GM12878 (cell line): ENCODE measurements around the gene BCL11A. TPM values are rescaled to one million over a fixed set of nuclear protein-coding genes. Genes with fewer than 3 reads are reported as not detected.

Experiments
- ATAC-seq: fragments of 200-7000 bp; cut with Tn5 transposase; 3 replicates; pipeline ENCODE4 v1.9.1; 2020; ENCODE audit warnings: mild to moderate bottlenecking, moderate library complexity
- BruUV-seq: library from RNA; stranded (reverse); fragments of 400-500 nt; replicated peaks from 2 replicates; lab custom pipeline; 2021; lab: Mats Ljungman, UMichigan
- CTCF ChIA-PET: fragments of 300-600 bp; sonication (Branson Sonifier 250); formaldehyde crosslinking; extraction: SDS; loops from one replicate; lab custom pipeline; 2021; ENCODE audit warnings: inconsistent platforms; lab: Yijun Ruan, JAX
- POLR2A ChIA-PET: fragments of 350-600 bp; formaldehyde crosslinking; extraction: SDS; loops from one replicate; lab custom pipeline; 2021; ENCODE audit warnings: inconsistent platforms; lab: Charles Lee
- RAD21 ChIA-PET: fragments of 300-600 bp; sonication (Branson Sonifier 250); formaldehyde crosslinking; loops from one replicate; lab custom pipeline; 2023; ENCODE audit warnings: antibody characterized with exemption; ENCODE audit not compliant: unreplicated experiment; lab: Charles Lee
- SMC1A ChIA-PET: fragments of 300-600 bp; sonication (Branson Sonifier 250); formaldehyde crosslinking; loops from one replicate; lab custom pipeline; 2023; ENCODE audit not compliant: unreplicated experiment, uncharacterized antibody; lab: Charles Lee
- DNase-seq: peaks from one replicate; pipeline ENCODE4 v3.0.0-alpha.2; 2011; ENCODE audit warnings: low read depth, low spot score
- FAIRE-seq: peaks from 3 replicates; lab custom pipeline; 2011; peaks lifted over from hg19 to GRCh38; lab: Jason Lieb, UNC
- H2AFZ ChIP-seq: 2 replicates; pipeline ENCODE4 v1.6.0; 2011; ENCODE audit warnings: low read depth, low read length, control low read depth; ENCODE audit not compliant: control insufficient read depth
- H3K27ac ChIP-seq: 2 replicates; pipeline ENCODE4 v1.5.1; 2011; ENCODE audit warnings: control low read depth; ENCODE audit not compliant: control insufficient read depth, insufficient read depth
- H3K27me3 ChIP-seq, 2 experiments: replicated peaks in 1 of 2; 2 replicates each; pipeline versions ENCODE4 v1.6.0 to v1.6.1; 2011; ENCODE audit warnings: low read length in 1 of 2; ENCODE audit not compliant: control insufficient read depth in 2 of 2, insufficient read depth in 2 of 2
- H3K36me3 ChIP-seq, 2 experiments: 2 replicates each; pipeline ENCODE4 v1.5.1; 2011; ENCODE audit warnings: low read length in 1 of 2; ENCODE audit not compliant: control insufficient read depth in 2 of 2, insufficient read depth in 2 of 2
- H3K4me1 ChIP-seq: 2 replicates; pipeline ENCODE4 v1.6.1; 2011; ENCODE audit warnings: mild to moderate bottlenecking, low read length, moderate library complexity, mixed read lengths; ENCODE audit not compliant: control insufficient read depth, insufficient read depth
- H3K4me2 ChIP-seq: 2 replicates; pipeline ENCODE4 v1.6.0; 2011; ENCODE audit warnings: control low read depth; ENCODE audit not compliant: control insufficient read depth, insufficient read depth
- H3K4me3 ChIP-seq: fragments of 200-600 bp; sonication (generic); 2 replicates; pipeline ENCODE4 v1.5.1; 2016
- H3K79me2 ChIP-seq: 2 replicates; pipeline ENCODE4 v1.6.0; 2011; ENCODE audit warnings: low read length; ENCODE audit not compliant: control insufficient read depth, insufficient read depth
- H3K9ac ChIP-seq: 2 replicates; pipeline ENCODE4 v1.8.0; 2011; ENCODE audit warnings: low read length, control low read depth, mixed read lengths; ENCODE audit not compliant: control insufficient read depth, insufficient read depth
- H3K9me3 ChIP-seq: replicated peaks from 3 replicates; pipeline ENCODE4 v1.5.1; 2011; ENCODE audit warnings: mild to moderate bottlenecking, low read length; ENCODE audit not compliant: control insufficient read depth, insufficient read depth
- H4K20me1 ChIP-seq: 2 replicates; pipeline ENCODE4 v1.6.0; 2011; ENCODE audit not compliant: control insufficient read depth, insufficient read depth
- ELK1 ChIP-seq: IDR thresholded peaks from 2 replicates; pipeline ENCODE4 v1.6.1; 2012; ENCODE audit warnings: low read depth, low read length, improper control_type of control experiment
- GABPA ChIP-seq: IDR thresholded peaks from 2 replicates; pipeline ENCODE4 v1.6.1; 2014; ENCODE audit warnings: antibody characterized with exemption, low read depth, mild to moderate bottlenecking, inconsistent platforms
- NR2C1 ChIP-seq: fragments of 450-650 bp; IDR thresholded peaks from 2 replicates; pipeline ENCODE4 v1.6.1; 2017; ENCODE audit warnings: antibody characterized with exemption, mild to moderate bottlenecking, moderate library complexity
- SREBF1 ChIP-seq: IDR thresholded peaks from 2 replicates; pipeline ENCODE4 v1.6.1; 2012; ENCODE audit warnings: mild to moderate bottlenecking, low read length
- TCF7 ChIP-seq: IDR thresholded peaks from 2 replicates; pipeline ENCODE4 v1.6.1; 2014; ENCODE audit warnings: antibody characterized with exemption, borderline replicate concordance
- ZNF24 ChIP-seq: fragments of 450-650 bp; IDR thresholded peaks from 2 replicates; pipeline ENCODE4 v1.6.1; 2017; ENCODE audit warnings: antibody characterized with exemption, mild to moderate bottlenecking
- WGBS: methylation state at CpG from one replicate; pipeline ENCODE4 v1.1.6; 2016; ENCODE audit warnings: low lambda C conversion rate; ENCODE audit not compliant: insufficient replicate concordance, insufficient coverage; ENCODE audit errors: missing lambda C conversion rate; 5-methylcytosine and 5-hydroxymethylcytosine counted together
- in situ Hi-C: fragments of 300-500 bp; cut with MboI; formaldehyde crosslinking; loops from 9 replicates; pipeline ENCODE4 v1.14.3; 2018; ENCODE audit warnings: mixed read lengths
- intact Hi-C: fragments of 100-400 bp; cut with micrococcal nuclease; formaldehyde crosslinking; loops from one replicate; pipeline ENCODE4 v1.14.2; 2022; ENCODE audit not compliant: unreplicated experiment
- polyA plus RNA-seq, 11 experiments: library from polyadenylated mRNA; depleted of rRNA in 4 of 11; unstranded in 6 of 11; stranded (reverse) in 5 of 11; fragments of >200 nt; fragmentation: Nextera tagmentation in 4 of 11; fragmentation: Illumina TruSeq in 1 of 11; extraction: Ambion mirVana in 4 of 11; extraction: Trizol in 1 of 11; gene quantifications; 1 replicate in 1 of 11; 2 replicates in 10 of 11; pipeline versions ENCODE4 v1.2.1 to v1.2.3, GENCODE V29; 2011 to 2016; ENCODE audit warnings: inconsistent platforms in 2 of 11, missing spikeins in 2 of 11, low read depth in 1 of 11
- total RNA-seq, 4 experiments: library from RNA; depleted of rRNA in 3 of 4; stranded (reverse); fragments of >200 nt in 3 of 4; fragmentation: Illumina TruSeq in 1 of 4; extraction: Trizol in 1 of 4; gene quantifications; 2 replicates each; pipeline versions ENCODE4 v1.2.1 to v1.2.3, GENCODE V29; 2013 to 2021
- TF ChIP-seq, protein P1 (sequence below): IDR thresholded peaks from 2 replicates; pipeline ENCODE4 v1.6.1; 2011; ENCODE audit warnings: low read depth, low read length, improper control_type of control experiment, borderline replicate concordance

BCL11A gene
- total and polyA plus RNA-seq, 10 of the 15 experiments (the other 5 are each of a cell fraction or from before 2014, with no cell fraction given), result 7.5 to 26.6 (median 11.1) TPM; not detected in 1

DNA sequence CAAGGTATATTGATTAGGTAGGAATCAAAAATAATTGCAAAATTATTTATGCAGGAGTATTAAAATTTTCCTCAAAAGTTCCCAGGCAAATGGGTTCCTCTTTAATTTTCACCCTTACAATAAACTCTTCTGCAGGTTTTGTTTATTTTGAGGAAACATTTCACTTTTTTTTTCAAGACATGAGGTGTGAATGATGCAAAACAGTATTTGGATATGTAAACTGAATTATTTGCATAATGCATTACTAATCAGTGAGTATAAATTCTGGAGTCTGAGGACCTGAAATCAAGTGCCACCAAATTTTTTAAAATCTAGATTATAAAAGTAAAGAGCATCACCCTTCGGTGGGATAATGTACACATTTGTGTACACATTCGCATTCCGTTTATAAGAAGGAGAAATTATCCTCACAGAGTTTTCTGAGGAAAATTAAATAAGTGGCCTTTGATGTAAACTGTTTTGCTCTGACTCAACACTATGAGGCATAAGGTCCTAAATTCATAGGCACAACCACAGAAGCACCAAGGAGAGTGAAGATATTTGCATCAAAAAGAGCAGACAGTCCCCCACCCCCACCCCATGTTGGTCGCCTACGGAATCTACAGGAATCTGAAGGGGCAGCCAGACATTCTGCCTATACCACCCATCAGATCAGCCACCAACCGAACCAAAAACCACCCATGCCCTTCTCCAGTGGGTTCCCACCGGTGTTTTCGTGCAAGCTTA, 33.1 kb downstream of the BCL11A start (continued):
- no peak for TF ChIP-seq GABPA

GRCh38 chr2:60519231-60519863, 34.1 kb downstream of the BCL11A start:
- TF ChIP-seq, protein P1, sequence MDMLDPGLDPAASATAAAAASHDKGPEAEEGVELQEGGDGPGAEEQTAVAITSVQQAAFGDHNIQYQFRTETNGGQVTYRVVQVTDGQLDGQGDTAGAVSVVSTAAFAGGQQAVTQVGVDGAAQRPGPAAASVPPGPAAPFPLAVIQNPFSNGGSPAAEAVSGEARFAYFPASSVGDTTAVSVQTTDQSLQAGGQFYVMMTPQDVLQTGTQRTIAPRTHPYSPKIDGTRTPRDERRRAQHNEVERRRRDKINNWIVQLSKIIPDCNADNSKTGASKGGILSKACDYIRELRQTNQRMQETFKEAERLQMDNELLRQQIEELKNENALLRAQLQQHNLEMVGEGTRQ, result no peak
- no peak for TF ChIP-seq NR2C1
- no peak for TF ChIP-seq ZNF24
- TF ChIP-seq TCF7, result no peak
- no peak for TF ChIP-seq SREBF1
- TF ChIP-seq ELK1, result no peak
- TF ChIP-seq, all 136 proteins: peak for 0
- no TSS peak for BruUV-seq
- Histone ChIP-seq H3K27me3 (no peaks in the 10 kb centered on the region), H3K9me3 (no peaks in the 10 kb centered on the region), H4K20me1 (no peaks in the 10 kb centered on the region; the same call in 1 of the 2 replicates), H3K4me1 (peaks cover 62% of the 10 kb centered on the region), H2AFZ (no peak overlapping the region), H3K4me2 (no peak overlapping the region), H3K9ac (no peak overlapping the region), H3K4me3 (no peak overlapping the region), H3K27ac (no peak overlapping the region), H3K79me2 (peaks cover 78% of the 10 kb centered on the region), H3K36me3 (peaks cover 0 to 8% of the 10 kb centered on the region in 2 experiments; a peak in 1 of 4 replicates)
- ChIA-PET SMC1A (interaction anchor here (0.6 kb wide), 1 partner anchor 1929 kb away, joined by 5 read pairs; no protein-coding TSS in a partner anchor), POLR2A (no interaction called here), RAD21 (no interaction called here), CTCF (no interaction called here)
- ATAC-seq (no peak), FAIRE-seq (no peak), DNase-seq (no peak)
- in situ Hi-C loops (no loop called here), intact Hi-C loops (loop anchor here (2.0 kb wide), 1 partner anchor 13 kb away; no protein-coding TSS in a partner anchor)
- 96% methylated on average over 7 of the region's 7 CpGs for WGBS
